ENCODE data around the gene CD72. TPM values are rescaled to one million over a fixed set of nuclear protein-coding genes. Genes with fewer than 3 reads are reported as not detected.

Gene CD72
- 1 to 10 TPM; 6.1 to 6.7 TPM for total RNA-seq

DNA sequence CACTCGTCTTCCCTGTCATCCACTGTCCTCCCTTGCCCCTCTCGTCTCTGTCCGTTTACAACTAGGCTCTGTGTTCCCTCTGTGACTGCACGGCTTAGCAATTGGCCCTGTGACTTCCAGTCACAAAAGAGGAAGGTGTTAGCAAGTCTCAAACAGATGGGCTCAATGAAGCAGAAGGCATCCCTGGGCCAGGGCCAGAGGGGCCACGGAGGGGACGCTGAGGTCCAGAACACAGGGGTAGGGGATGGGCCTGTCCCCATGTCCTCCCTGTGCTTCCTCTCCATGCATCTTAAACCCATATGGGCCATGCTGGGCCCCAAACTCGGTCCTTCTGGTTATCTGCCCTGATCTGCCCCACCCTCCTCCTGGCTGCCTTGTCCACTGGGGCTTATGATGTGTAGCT lies at the start of gene CD72:
Gene CD72, minus strand, starts transcription at position 89 of the 403 bp plus-strand sequence. CDS start 110 bp downstream, outside the sequence.

DNA sequence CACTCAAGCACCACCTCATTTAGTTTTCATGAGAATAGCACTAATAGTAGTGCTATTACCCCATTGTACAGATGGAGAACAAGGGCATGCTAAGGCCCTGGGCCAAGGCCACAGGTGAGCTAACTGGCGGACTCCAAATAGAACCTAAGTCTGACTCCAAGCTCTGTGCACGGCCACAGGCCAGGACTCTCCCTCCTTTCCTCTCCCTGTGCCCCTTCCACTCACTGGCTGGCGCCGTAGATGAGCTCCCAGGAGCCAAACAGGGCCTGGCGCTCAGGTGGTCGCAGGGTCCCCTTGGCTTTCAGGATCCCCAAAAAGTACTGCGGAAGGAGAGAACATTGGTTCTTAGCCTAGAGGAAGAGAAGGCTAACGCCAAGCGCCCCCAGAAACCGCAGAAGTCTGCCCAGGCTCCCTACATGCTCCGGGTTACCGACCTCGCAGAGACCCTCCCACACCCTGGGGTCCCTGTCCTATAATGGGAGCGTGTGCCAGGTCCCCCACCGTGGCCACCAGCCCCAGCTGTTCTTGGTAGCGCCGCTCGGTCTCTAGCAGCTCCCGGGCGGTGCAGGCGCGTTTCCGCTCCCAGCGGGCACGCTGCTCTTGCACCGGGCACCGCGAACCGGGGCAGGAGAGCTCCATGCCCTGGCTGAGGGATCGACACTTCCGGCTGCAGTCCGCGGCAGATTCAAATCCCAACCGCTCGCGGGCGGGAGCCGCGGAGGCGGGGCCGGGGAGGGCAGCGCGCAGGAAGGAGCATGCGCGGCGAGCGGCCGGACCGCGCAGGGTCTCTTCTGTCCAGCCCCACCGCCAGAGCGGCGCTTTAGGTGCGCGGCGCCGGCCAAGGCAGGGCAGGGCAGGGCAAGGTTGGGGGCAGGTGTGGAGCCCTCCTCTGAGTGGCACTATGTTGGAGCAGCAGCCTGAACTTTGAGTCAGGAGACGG lies 46.6 kb upstream of the CD72 start, which contains the start of gene ARHGEF39:
Gene ARHGEF39, minus strand, starts transcription at position 665 of the 940 bp plus-strand sequence. Its CDS starts 26 bp downstream, at position 639.

GRCh38 chr9:35658137-35658967 lies 40.1 kb upstream of the CD72 start, which contains the start of gene CCDC107:
CCDC107 (plus strand) TSS chr9:35658292; CDS start chr9:35658380, 88 bp downstream.

GRCh38 chr9:35657546-35658136 lies 39.4 kb upstream of the CD72 start, which contains the start of gene RMRP:
RMRP (minus strand) TSS chr9:35658019.

DNA sequence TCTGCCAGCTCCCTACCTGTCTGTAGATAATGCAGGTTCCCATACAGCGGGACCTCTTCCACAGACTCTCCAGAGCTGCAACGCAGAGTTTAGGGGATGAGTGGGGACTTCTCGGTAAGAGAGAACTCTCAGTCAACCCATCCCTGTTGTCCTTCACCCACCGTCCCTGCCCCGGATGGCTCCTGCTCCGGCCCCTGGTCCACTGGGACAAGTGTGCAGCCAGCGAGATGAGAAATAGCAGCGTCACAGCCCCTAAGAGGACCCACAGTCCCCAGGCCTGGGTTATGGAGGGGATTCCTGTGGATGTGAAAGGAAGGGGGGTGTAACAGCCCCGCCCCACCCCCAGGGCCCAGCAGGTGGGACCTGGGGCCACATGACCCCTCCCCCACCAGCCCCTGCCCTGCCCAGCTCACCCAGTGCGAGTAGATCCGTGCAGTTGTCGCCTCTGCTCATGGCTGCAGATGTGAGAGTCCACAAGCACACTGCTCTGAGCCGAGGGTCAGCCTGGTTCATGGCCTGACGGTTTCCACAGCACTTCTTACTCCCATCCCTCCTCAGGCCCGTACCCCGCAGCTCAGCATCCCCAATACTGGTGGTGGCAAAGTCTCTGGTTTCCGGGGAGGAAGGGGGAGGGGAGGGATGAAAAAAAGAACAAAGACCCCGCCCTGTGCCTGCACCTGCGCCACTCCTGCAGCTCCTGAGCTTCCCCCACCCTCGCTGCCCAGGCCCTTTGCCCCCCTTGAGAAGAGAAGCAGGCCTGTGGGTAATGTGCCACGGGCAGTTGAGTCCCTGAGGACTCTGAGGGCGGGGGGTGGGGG lies 32.3 kb upstream of the CD72 start, which contains the start of gene SIT1:
Gene SIT1, minus strand, starts transcription at position 591 of the 818 bp plus-strand sequence. Its CDS starts 78 bp downstream, at position 513.

DNA sequence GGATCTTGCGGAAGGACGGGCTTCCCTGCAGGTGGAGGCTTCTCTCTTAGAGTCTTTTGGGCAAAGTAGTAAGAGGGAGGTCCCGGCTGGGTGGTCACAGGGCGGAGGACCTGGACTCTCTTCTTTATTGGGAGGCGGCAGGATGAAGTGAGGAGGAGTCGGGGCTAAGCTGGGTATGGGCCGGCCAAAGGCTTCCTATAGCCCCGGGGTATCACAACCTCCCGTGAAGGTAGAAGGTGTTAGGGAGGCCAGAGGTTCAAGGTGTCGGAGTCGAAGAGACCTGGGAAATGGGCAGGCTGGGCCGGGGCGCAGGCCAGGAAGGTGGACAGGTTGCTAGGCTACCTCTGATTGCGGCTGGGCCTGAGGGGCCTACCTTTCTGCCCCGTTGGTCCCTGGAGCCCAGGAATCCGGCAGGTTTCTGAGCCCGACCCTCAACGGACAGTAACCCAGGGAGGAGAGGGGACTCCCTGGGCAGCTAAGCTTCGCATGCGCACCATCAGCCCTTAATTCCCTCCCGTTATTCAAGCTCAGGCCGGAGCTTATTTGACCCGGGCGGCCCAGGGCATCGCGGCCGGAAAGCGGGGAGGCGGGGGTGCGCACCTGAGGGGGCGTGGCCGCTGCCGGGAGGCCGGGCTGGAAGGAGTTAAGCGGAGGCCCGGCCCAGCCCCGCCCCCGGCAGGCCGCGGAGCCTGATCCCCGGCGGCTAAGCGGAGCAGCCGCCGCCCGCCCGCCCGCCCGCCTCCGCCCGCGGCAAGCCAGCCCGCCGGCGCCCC lies 13.4 kb downstream of the CD72 start, which contains the start of gene TESK1:
Gene TESK1, plus strand, starts transcription at position 685 of the 773 bp plus-strand sequence. CDS start 358 bp downstream, outside the sequence.

Small RNA genes lying within 50 kb of the gene (microRNA-seq; reads per million reads assigned to microRNA genes)
- 0.63 reads per million for gene MIR4667 (ENCODE audit: borderline microRNAs expressed, borderline replicate concordance)

Other genes with a start within 250 kb of the CD72 start
- 1 to 10 TPM; 2.6 to 3.2 TPM for gene RUSC2, start 128.3 kb downstream of the CD72 start, total RNA-seq
- 10 to 100 TPM; 33.8 to 35.3 TPM for gene TESK1, start 13.2 kb downstream of the CD72 start, total RNA-seq
- gene SIT1, start 32.5 kb upstream of the CD72 start, total RNA-seq, result 100 to 1,000 TPM; 191 to 193 TPM
- over 10,000 TPM in 1 of 2 experiments, 1,000 to 10,000 TPM in 1; 9,431 to 11,936 TPM for gene RMRP, start 39.6 kb upstream of the CD72 start, total RNA-seq
- gene CCDC107, start 39.9 kb upstream of the CD72 start, total RNA-seq, result 10 to 100 TPM; 34.3 to 37.9 TPM
- 10 to 100 TPM; 13.8 to 14.5 TPM for gene ARHGEF39, start 46.8 kb upstream of the CD72 start, total RNA-seq
- under 1 TPM in 1 of 2 experiments, not detected in 1; 0.24 TPM for gene CA9, start 55.5 kb upstream of the CD72 start, total RNA-seq
- gene TPM2, start 71.5 kb upstream of the CD72 start, total RNA-seq, result 10 to 100 TPM; 14.9 to 17.2 TPM
- 100 to 1,000 TPM; 332 to 348 TPM for gene TLN1, start 113.8 kb upstream of the CD72 start, total RNA-seq
- 10 to 100 TPM; 17.9 to 18.1 TPM for gene CREB3, start 114.3 kb upstream of the CD72 start, total RNA-seq
- gene GBA2, start 130.8 kb upstream of the CD72 start, total RNA-seq, result 10 to 100 TPM; 53.8 to 55.3 TPM
- 10 to 100 TPM; 28.1 to 28.8 TPM for gene RGP1, start 130.9 kb upstream of the CD72 start, total RNA-seq
- not detected for gene MSMP, start 135.9 kb upstream of the CD72 start, total RNA-seq
- gene NPR2, start 173.2 kb upstream of the CD72 start, total RNA-seq, result 10 to 100 TPM in 1 of 2 experiments, 1 to 10 TPM in 1; 8.6 to 10.5 TPM
- gene SPAG8, start 193.8 kb upstream of the CD72 start, total RNA-seq, result 1 to 10 TPM; 1.3 to 1.8 TPM
- 10 to 100 TPM; 59.6 to 61.1 TPM for gene HINT2, start 196.6 kb upstream of the CD72 start, total RNA-seq
- not detected for gene FAM221B, start 210.3 kb upstream of the CD72 start, total RNA-seq
- gene TMEM8B, start 210.8 kb upstream of the CD72 start, total RNA-seq, result 1 to 10 TPM; 2.7 to 3.0 TPM

Data from activated naive CD4-positive, alpha-beta T cell treated with anti-CD3 and anti-CD28 coated beads, Interleukin-2, amount 10 ng/mL, durations not matched to agents 5 hours and 36 hours (primary cell).